NCI-H2196 treated with DMSO at 0.1 percent for 48 hours (cell line): ENCODE measurements around the gene AP1B1.

Source experiments
- DNase-seq: peaks from one replicate; lab custom pipeline; 2025; ENCODE audit not compliant: unreplicated experiment; lab: John Stamatoyannopoulos, UW

The AP1B1 gene

GRCh38 chr22:29334148-29334547 is 54.2 kb downstream of the AP1B1 start:
- no peak for DNase-seq

- no peak for DNase-seq
Measured at GRCh38 chr22:29332886-29333496, 55.4 kb downstream of the AP1B1 start.

DNA sequence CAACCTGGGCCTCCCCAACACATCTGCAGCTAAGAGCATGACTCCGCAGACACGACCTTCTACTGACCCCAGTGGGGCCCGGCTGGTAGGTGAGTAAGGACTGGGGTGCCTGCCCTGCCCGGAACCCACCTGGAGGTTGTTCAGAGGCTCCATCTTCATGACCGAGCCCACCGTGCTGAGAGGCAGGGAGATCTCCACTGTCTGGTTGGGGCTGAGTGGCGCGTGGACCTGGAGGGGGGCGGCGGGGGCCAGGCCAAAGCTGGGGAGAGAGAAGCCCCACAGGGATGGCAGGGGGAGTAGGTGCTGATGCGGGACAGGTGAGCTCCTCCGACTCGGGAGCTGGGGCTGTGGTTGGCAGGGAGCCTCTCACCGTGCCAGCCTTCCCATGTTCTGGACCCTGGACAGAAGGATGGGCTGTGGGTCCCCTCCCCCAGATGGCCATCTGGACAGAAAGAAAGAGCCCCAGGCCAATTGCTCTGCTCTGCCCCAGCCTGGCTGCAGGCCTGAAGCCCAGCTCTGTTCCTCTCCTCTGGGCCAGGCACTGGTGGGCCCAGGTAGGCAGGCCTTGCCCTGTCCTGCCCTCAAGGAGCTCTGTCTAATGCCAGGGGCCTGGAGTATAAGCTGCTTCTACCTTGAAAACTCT is 56.6 kb downstream of the AP1B1 start:
- DNase-seq = no peak

- no peak for DNase-seq
Measured at GRCh38 chr22:29331213-29331612, 57.2 kb downstream of the AP1B1 start.

DNA sequence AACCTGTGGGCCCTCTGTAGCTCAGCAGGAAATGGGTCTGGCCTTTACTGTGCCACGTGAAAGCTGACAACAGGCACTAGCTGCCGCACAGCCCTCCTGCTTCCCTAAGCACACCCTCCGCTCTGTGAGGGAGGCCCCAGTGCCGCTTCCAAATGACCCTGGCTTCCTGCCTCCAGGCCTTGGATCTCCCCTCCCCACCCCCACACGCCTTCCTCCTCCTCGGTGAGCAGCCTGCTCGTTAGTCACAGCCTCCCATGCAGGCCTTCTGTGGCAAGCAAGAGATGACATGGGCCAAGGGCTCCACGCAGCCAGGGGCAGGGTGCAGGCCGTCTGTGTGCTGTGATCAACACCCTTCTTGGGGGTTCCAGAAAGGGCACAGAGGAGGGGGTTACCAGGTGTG is 57.6 kb downstream of the AP1B1 start:
- peak; percentile 100 for DNase-seq

GRCh38 chr22:29330291-29330690 is 58.1 kb downstream of the AP1B1 start:
- DNase-seq = no peak

DNA sequence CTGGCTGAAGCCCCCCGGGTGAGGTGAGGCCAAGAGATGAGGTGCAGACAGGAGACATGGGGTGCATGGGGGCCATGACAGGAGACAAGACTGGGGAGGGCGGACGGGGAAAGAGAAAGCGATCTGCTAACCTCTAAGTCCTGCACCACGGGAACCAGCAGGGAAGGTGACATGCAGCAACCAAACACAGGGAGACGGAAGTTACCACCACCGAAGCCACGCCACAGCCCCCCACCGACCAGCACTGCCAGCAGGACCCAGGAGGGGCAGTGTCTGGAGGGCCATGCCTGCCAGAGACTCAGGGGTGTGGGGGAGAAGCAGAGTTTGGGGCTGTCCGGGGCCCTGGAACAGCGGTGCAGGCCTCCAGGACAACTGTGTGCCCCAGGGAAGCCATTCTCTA is 58.8 kb downstream of the AP1B1 start:
- DNase-seq = no peak

DNA sequence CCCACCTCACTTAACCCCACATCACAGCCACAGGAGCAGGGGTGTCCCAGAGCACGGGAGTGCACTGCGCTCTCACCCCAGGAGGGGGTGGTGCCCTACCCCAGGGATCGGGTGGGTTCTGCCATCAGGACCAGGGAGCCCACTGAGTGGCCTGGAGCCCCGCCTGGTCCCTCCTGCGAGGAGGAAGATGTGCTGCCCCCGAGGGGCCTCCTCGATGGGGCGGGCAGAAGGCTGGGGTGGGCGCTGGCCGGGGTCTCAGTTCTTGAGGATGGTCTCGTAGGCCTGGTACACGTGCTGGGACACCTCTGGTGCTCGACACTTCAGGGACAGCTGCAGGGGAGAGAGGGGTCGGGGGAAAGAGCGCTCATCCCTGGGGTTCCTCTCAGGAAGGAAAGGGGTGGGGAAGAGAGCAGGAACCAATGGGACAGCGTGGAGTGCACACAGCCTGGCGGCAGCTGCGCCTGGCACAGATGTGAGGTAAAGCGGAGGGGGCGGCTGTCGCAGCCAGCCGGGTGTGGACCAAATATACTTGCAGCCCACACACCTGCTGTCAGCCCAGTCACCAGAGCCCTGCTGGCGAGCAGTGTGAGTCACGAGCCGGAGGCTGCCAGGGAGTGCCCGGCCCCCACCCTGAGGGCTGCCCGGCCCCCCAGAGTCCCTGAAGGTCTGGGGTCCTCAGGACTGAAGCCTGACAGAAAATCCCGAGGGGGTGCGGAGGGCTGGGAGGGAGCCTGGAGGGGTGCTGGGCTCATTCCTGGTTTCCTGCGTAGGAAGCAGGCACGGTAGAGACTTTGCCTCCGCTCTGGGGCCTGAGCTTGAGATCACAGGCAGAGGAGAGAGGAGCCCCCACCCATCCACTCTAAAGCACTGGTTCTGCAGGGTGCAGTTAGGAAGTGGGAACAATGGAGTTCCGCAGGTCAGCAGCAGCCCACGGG is 59.5 kb downstream of the AP1B1 start:
- DNase-seq = no peak

GRCh38 chr22:29328055-29328454 is 60.3 kb downstream of the AP1B1 start:
- DNase-seq = no peak

- DNase-seq = no peak
Measured at GRCh38 chr22:29327089-29327764, 61.1 kb downstream of the AP1B1 start.

- DNase-seq = no peak
Measured at GRCh38 chr22:29326481-29326880, 61.9 kb downstream of the AP1B1 start.

- no peak for DNase-seq
Measured at GRCh38 chr22:29325785-29326315, 62.5 kb downstream of the AP1B1 start.

- DNase-seq = no peak
Measured at GRCh38 chr22:29325356-29325755, 63.0 kb downstream of the AP1B1 start.

DNA sequence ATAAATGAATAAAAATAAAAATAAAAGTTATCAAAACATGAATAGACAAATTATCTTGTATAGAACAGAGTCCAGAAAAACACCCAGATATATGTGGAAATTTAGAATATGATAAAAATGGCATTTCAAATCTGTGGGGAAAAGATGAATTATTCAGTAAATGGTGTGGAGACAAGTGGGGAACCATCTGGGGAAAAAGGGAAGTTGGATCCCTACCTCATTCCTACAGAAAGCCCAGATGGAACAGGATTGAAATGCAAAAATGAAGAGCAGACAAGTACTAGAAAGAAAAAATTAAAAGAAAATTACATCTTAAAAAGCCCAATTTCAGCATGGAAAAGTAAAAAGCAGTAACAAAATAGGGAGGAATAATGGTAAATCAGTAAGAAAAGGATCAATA is 64.7 kb downstream of the AP1B1 start:
- DNase-seq = no peak

DNA sequence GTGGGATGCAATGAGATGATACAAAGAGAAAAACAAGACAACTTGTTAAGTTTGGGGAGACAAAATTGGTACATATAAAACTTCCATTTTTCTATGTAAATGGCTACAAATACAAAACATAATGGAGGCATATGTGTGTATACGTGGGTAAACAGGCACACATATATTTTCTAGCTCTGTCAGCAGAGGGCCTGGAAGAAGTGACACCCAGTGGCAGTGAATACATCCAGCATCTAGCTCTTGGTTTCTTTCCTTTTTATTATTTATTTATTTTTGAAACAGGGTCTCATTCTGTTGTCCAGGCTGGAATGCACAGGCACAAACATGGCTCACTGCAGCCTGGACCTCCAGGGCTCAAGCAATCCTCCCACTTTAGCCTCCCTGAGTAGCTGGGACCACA is 67.8 kb downstream of the AP1B1 start:
- DNase-seq = no peak

DNA sequence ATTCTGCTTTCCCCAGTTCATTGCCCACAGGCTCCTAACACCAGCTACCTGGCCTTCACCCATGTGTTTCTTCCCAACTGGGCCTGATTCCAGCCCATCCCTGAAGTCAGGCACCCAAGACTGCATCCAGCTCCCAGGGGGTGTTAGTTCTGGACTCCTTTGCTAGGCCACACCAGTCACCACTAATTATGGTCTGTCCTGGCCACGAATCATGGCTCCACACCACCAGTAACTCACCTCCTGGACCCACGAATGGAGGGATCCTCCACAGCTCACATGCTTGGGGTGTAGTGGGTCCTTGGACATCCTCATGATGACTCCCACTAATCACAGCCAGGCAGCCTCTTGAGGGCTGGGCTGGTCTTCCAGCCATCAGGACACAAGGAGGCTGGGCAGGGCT is 69.3 kb downstream of the AP1B1 start:
- DNase-seq = no peak

DNA sequence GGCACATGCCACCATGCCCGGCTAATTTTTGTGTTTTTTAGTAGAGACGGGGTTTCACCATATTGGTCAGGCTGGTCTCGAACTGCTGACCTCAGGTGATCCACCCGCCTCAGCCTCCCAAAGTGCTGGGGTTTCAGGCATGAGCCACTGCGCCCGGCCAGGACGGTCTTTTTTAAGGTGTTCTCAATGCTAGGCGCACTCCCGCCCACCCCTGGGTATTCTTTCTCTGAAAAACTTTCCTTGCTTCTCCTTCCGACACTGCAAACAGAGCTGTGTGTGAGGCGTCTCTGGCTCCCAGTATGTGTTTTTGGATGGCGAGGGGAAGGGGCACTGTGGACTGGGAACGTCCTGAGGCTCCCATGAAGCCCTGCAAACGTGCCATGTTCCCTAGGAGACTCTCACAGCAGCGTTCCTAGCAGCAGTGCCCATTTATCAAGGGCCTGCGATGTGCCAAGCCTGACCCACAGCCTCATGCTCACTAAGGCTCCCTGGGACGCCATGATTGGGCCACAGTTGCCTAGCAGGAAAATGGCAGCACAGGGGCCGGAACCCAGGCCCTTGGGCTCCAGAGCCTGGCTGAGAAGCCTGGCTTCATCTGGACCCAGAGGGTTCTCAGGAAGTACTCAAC is 70.4 kb downstream of the AP1B1 start:
- DNase-seq = no peak

DNA sequence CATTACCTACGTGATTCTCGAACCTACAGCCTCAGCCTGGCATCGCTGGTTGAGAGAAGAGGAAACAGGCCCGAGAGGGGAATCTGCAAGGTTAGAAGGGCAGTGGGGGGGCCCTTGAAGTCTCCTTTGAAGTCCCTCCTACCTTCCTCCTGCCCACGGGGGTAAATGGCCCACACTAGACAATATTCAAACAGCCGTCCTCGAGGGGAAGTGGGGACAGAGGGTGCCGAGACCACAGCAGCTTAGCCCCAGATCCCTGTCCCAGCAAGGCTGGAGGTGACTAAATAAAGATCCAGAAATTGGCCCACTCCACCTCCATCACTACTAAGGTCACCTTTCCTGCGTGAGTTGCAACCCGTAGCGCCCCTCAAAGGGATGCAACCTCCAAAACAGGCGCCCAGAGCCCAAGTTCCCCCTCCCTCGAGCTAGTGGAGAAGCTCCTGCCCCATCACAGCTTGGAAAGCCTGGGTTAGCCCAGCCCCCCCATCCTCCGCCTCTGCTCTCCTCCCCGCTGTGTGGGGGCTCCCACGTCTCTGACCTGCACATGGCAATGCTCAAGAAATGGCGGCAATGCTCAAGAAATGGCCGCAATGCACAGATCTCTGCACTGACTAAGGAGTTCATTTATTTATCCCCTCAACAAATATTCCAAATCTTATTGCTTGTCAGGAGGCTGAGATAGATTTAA is 72.1 kb downstream of the AP1B1 start:
- DNase-seq = no peak

- DNase-seq = no peak
Measured at GRCh38 chr22:29315286-29316140, 72.9 kb downstream of the AP1B1 start, which contains the start of gene RASL10A. RASL10A (minus strand) TSS chr22:29315697; CDS start chr22:29315246, 451 bp downstream.
